ENCODE data around the gene HSD17B7. TPM values are rescaled to one million over a fixed set of nuclear protein-coding genes. Genes with fewer than 3 reads are reported as not detected.

HSD17B7 gene
- total and polyA plus RNA-seq, 7 donors = 10.8 to 54.2 (median 11.4) TPM

- WGBS, 2 donors = 82 to 94% methylated on average over 1 of the region's 1 CpG
- Histone ChIP-seq H3K27me3 (no peaks in the 10 kb centered on the region), H3K4me1 (no peaks in the 10 kb centered on the region), H3K36me3 (no peaks in the 10 kb centered on the region), H3K9me3 (no peaks in the 10 kb centered on the region), H3K27ac (no peak overlapping the region), H3K4me3 (no peak overlapping the region)
- intact Hi-C loops (cut with DNase I) = no loop called here
- DNase-seq = no peak
- no peak for TF ChIP-seq POLR2AphosphoS5 (IDR thresholded peaks at IDR 0.05)
- TF ChIP-seq POLR2A (IDR thresholded peaks at IDR 0.05) = no peak
- TF ChIP-seq EP300 (IDR thresholded peaks at IDR 0.05) = no peak
- no peak for TF ChIP-seq CTCF (IDR thresholded peaks at IDR 0.05)
Measured at GRCh38 chr1:162851341-162851740, 60.8 kb downstream of the HSD17B7 start.

GRCh38 chr1:162854245-162854882 lies 63.9 kb downstream of the HSD17B7 start:
- intact Hi-C loops (cut with DNase I) = loop anchor here (2.0 kb wide), 1 partner anchor 320 kb away; no protein-coding TSS in a partner anchor
- 20 to 34% methylated on average over 4 of the region's 4 CpGs for WGBS, 2 donors
- Histone ChIP-seq H3K27me3 (no peaks in the 10 kb centered on the region), H3K4me3 (no peak overlapping the region), H3K27ac (no peak overlapping the region), H3K4me1 (no peaks in the 10 kb centered on the region), H3K36me3 (no peaks in the 10 kb centered on the region), H3K9me3 (no peaks in the 10 kb centered on the region)
- TF ChIP-seq CTCF (IDR thresholded peaks at IDR 0.05) = peak; percentile 12 to 64 (median 51)
- TF ChIP-seq EP300 (IDR thresholded peaks at IDR 0.05) = no peak
- no peak for DNase-seq

- intact Hi-C loops (cut with DNase I) = loop anchor here (2.0 kb wide), 1 partner anchor 319 kb away; no protein-coding TSS in a partner anchor
- WGBS, 2 donors = 76 to 81% methylated on average over 4 of the region's 4 CpGs
- H3K4me1 ChIP-seq = no peaks in the 10 kb centered on the region
Measured at GRCh38 chr1:162855461-162856150, 65.1 kb downstream of the HSD17B7 start.

GRCh38 chr1:162856260-162856659 lies 65.8 kb downstream of the HSD17B7 start:
- Histone ChIP-seq H3K36me3 (no peaks in the 10 kb centered on the region), H3K4me1 (peaks cover 0 to 5% (median 4%) of the 10 kb centered on the region in 4 donors), H3K4me3 (no peak overlapping the region), H3K27ac (no peak overlapping the region), H3K9me3 (no peaks in the 10 kb centered on the region), H3K27me3 (no peaks in the 10 kb centered on the region)
- TF ChIP-seq POLR2AphosphoS5 (IDR thresholded peaks at IDR 0.05) = no peak
- TF ChIP-seq CTCF (IDR thresholded peaks at IDR 0.05) = no peak
- no peak for TF ChIP-seq EP300 (IDR thresholded peaks at IDR 0.05)
- TF ChIP-seq POLR2A (IDR thresholded peaks at IDR 0.05) = no peak
- no peak for DNase-seq
- intact Hi-C loops (cut with DNase I) = no loop called here
- 81 to 89% methylated on average over 2 of the region's 2 CpGs for WGBS, 2 donors

More at GRCh38 chr1:162855461-162856150, 65.1 kb downstream of the HSD17B7 start:
- no peak overlapping the region for H3K4me3 ChIP-seq
- H3K36me3 ChIP-seq = no peaks in the 10 kb centered on the region
- DNase-seq = no peak
- H3K9me3 ChIP-seq = no peaks in the 10 kb centered on the region
- no peaks in the 10 kb centered on the region for H3K27me3 ChIP-seq
- no peak overlapping the region for H3K27ac ChIP-seq
- TF ChIP-seq EP300 (IDR thresholded peaks at IDR 0.05) (no peak), CTCF (IDR thresholded peaks at IDR 0.05) (no peak), POLR2AphosphoS5 (IDR thresholded peaks at IDR 0.05) (no peak), POLR2A (IDR thresholded peaks at IDR 0.05) (no peak)
